Measurements from ENCODE around the gene PLEKHB2. TPM values are rescaled to one million over a fixed set of nuclear protein-coding genes. Genes with fewer than 3 reads are reported as not detected.
"Not testable (repeated sequence)": the region's sequence is repeated elsewhere in the genome, so short reads cannot be mapped to it uniquely, and the experiment has no call there.

The PLEKHB2 gene, protein sequence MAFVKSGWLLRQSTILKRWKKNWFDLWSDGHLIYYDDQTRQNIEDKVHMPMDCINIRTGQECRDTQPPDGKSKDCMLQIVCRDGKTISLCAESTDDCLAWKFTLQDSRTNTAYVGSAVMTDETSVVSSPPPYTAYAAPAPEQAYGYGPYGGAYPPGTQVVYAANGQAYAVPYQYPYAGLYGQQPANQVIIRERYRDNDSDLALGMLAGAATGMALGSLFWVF
- total RNA-seq: 10 to 100 TPM; 30.9 to 38.2 TPM
- long read RNA-seq, full-length matches to known transcripts: 12 of 50 reads
- long read RNA-seq, partial matches to known transcripts: 10 of 50 reads
- long read RNA-seq, other reads (novel, unspliced or antisense): 28 of 50 reads

DNA sequence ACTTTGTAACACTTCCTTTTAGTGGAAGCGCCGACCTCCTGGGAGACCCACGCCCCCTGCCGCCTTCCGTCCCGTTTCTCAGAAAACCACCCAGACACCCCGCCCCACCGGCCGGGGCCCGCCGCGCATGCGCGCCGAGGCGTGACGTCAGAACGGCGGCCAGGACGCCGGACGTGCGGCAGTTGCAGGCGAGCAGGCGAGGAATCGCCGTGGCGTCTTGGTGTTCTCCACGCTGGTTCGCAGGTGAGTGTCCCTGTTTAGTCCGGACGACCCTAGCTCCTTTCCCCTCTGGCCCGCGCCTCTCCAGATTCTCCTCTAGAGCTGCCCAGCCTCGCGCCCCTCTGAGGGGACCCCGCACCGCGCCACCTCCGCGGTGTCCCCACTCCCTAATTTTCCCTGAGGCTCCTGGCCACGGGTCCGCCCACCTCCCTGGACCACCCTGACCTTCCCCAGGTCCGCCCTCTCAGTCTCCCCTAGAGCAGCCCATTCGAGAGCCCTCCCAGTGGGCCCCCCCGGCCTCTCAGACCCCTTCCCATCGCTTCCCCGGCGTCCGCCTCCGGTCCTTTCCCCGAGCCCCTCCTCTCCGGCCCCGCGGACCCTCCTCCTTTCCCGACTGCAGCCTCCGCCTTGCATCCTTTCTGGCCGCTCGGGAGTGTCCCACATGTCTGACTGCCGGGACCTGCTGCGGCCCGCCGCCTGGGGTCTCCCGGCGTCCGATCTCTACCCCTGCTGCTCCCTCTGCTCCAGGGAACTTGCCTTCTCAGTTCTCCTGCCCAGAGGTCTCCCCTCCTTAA lies at the start of gene PLEKHB2:
TSS of gene PLEKHB2 (plus strand) at position 181 of the 794 bp plus-strand sequence. CDS start 15,606 bp downstream, outside the sequence.
- intact Hi-C loops (cut with DNase I): no loop called here
- DNase-seq: peak; percentile 93

DNA sequence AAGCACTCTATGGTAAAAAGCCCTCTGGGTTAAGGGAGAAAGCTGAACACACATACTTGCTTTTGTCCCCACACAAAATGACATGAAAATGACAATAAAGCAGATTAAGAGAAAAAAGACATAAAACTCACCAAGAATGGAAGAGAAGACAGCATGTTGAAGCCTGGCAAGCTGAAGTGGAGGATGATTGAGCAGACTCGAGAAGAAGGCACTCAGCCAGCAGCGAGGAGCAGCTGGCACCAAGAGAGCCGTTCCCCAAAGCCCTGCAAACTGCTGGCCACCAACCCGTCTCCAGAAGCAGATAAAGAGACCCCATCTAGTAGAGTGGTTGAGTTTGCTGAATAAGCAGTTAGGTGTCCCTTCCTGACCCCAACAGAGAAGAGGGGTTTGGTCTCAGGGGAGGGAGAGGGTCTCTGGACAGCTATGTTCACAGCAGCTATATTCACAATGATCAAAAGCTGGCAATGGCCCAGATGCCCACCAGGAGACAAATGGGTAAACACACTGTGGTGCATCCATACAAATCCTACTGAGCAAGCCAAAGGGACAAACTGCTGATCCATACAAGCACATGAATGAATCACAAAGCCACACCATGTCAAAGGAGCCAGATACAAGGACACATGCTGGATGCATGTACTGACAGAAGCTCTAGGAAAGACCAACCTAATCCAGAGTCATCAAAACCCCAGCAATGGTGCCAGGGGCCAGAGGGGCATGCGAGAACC lies 48.8 kb upstream of the PLEKHB2 start:
- intact Hi-C loops (cut with DNase I): no loop called here
- peak; percentile 49 to 67 for ATAC-seq
- no peak for DNase-seq

More for the DNA sequence above, at the start of gene PLEKHB2:
- ATAC-seq: peak; percentile 93 to 95

DNA sequence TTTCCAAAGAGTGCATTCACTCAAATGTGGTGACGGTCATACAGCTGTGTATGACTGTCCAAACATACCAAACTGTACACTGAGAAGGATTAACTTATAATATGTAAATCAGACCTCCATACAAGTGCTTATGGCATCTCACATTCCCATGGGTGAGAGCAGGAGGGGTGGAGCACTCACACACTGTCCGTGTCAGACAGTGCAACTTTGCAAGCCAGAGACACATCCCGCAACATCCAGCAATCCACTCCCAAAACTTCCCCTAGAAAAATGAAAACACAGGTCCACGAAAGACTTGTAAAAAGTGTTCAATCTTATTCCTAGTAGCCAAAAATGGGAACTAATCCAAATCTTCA lies 48.2 kb upstream of the PLEKHB2 start:
- DNase-seq (no peak), ATAC-seq (no peak)
- intact Hi-C loops (cut with DNase I): no loop called here

DNA sequence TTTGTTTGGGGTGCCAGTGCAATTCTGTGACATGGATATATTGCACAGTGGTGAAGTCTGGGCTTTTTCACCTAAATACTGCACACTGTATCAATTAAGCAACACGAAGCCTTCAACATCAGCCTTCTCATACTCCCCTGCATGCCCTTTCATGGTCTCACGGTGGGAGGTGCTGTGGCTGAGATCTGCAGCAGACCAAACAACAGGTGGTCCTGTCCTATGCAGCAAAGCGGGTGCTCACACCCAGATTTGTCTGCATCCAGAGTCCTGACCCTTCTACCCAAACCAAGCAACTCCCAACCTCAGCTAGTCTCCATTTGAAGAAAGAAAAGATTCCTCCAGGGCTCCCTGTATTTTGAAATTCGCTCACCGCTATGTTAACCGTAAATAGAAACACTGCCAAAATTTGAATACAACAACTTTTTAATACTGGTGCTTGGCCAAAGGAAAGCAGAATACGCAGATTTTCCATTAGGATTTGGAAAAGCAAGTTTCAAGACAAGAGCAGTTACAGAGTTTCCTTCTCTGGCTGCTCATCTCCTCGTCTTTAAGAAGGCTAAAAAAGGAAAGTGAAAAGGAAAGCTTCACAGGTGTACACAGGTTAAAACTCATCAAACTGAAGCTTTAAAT lies 46.8 kb upstream of the PLEKHB2 start:
- intact Hi-C loops (cut with DNase I): no loop called here
- ATAC-seq (no peak), DNase-seq (no peak)

DNA sequence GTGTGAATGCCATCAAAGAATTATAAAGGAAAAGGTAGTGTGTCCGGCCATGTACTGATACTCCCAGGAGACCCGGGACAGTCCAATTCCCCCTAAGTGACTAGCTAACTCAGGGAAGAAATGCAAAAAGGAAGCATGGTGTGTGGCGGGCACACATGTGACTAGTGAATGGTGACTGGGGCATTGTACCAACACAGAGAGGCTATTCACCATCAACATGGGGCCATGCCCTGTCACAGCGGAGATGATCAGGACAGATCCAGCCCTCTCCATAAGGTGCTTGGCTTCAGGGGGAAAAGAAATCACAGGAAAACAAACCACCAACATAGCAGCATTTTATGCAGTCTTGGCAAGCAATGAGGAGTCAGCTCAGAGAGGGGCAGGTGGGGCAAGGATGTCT lies 46.2 kb upstream of the PLEKHB2 start:
- ATAC-seq: no peak
- no peak for DNase-seq
- intact Hi-C loops (cut with DNase I): no loop called here

DNA sequence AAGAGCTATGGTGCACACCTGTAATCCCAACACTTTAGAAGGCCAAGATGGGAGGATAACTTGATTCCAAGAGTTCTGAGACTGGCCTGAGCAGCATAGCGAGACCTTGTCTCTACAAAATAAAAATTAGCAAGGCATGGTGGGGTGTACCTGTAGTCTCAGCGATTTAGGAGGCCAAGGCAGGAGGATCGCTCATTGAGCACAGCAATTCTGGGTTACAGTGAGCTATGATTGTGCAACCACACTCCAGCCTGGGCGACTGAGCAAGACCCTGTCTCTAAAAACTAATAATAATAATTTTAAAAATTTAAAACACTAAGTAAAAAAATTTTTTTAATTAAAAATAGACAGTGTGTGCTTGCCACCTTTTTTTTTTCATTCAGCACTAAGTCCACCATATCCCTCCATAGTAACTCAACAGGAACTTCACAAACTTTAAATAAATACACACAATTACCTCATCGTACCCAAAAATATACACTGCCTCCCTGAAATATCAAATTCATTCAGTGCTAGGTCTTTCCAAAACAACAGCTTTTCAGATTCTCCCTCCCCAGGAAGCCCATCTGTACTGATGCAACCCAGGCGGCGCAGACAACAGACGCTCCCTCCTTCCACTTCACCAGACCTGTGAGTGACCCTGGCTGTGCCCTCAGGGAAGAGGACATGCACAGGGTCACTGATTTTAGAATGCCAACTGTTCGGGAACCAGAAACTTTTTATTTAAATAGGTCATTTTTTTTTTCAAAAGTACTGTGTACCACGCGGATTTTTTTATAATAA lies 41.4 kb upstream of the PLEKHB2 start:
- DNase-seq: no peak
- intact Hi-C loops (cut with DNase I): no loop called here
- ATAC-seq: no peak

DNA sequence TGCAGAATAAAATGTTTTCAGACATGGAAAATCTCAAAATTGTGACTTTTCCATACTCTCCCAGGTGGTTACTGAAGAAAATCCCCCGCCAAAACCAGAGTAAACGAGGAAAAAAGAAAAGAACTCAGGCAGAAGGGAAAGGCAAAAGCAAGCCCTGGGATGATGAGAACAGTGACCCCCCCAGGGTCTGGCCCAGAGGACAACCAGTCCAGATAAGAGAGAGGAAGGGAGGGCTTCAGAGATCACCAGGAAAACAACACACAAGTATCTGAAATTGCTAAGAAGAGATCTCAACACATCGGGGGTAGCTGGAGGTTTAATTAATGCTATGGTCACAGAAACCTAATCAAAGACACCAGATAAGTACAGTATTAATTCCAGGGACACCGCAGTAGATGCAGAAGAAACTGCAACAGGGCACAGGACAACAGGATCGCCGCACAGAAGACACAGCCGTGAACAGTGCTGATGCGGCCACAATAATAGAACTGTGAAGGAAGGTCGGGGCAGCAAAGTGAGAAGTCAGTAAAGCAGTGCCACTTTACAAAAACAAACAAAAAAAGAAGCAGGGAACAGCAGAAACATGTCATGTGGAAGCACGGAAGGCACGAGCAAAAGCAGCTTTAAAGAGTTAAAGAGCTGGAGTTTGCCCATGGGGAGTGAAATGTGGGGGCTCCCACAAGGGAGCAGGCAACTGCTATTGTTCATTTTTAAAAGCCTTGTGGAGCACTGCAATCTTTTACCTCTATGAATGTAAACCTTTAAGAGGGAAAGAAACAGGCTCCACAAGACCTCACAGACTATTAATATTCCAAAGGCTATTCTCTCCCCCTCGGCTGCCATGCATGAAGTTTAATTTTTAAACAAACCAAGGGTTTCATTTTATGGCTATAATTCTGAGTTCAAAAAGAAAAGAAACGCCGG lies 40.3 kb upstream of the PLEKHB2 start:
- intact Hi-C loops (cut with DNase I): no loop called here
- ATAC-seq: peak in 1 of 2 donors; percentile 19
- DNase-seq: no peak

DNA sequence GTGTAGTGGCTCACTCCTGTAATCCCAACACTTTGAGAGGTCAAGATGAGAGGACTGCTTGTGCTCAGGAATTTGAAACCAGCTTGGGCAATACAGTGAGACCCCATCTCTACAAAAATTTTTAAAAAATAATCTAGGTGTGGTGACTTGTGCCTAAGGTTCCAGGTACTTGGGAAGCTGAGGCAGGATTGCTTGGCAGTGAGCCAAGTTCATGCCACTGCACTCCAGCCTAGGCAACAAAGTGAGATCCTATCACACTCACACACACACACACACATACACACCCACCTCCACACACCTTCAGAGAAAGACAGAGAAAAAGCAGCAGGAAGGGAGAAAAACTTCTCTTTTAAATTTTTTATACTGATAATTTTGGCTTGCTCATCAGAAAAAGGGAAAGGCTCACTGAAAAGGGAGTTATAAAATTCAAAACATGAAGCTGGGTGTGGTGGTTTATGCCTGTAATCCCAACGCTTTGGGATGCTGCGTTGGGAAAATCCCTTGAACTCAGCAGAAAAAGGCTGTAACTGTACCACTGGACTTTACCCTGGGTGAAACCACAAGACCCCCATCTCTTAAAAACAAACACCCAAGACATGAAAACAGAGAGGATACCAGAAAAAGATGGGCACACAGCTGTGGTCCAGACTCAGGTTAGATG lies 37.5 kb upstream of the PLEKHB2 start:
- no peak for DNase-seq

DNA sequence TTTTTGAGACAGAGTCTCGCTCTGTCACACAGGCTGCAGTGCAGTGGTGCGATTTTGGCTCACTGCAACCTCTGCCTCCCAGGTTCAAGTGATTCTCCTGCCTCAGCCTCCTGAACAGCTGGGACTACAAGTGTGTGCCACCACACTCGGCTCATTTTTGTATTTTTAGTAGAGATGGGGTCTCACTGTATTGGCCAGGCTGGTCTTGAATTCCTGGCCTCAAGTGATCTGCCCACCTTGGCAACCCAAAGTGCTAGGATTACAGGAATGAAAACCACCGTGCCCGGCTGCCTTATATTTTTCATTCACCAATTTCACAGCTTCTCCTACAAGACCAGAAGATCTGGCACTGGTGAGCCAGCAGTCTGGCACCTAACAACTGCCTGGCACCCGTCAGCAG lies 37.0 kb upstream of the PLEKHB2 start:
- intact Hi-C loops (cut with DNase I); ATAC-seq; DNase-seq: not testable (repeated sequence)

More for the DNA sequence above, 37.5 kb upstream of the PLEKHB2 start:
- ATAC-seq: no peak
- intact Hi-C loops (cut with DNase I): no loop called here

DNA sequence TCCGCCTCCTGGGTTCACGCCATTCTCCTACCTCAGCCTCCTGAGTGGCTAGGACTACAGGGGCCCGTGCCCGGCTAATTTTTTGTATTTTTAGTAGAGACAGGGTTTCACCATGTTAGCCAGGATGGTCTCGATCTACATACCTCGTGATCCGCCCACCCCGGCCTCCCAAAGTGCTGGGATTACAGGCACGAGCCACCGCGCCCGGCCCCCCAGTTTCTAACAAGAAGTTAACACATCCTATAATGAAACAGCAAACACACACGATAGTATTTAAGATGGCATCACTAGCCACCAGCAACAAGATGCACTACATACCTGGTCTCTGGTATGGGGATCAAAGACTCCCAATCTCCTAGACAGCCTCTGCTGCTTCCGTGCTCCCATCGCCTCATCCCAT lies 29.6 kb upstream of the PLEKHB2 start:
- DNase-seq; intact Hi-C loops (cut with DNase I); ATAC-seq: not testable (repeated sequence)

DNA sequence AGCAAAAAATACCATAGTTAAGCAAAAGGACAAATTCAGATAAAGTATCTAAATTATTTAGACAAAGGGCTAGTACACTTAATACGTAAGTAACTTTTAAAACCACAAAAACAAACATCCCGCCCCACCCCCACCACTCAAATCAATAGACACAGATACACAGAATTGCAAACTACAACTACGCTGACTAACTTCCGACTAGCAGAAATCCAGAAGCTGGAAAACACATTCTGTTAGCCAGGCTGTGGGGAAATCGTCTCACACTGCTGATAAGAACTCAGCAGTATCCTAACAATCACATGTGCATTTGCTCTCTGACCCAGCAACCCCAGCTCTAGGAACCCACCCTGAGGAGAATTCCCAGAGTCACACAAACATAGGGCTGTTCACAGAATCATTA lies 28.4 kb upstream of the PLEKHB2 start:
- peak in 1 of 2 donors; percentile 42 for ATAC-seq
- intact Hi-C loops (cut with DNase I): no loop called here
- no peak for DNase-seq

DNA sequence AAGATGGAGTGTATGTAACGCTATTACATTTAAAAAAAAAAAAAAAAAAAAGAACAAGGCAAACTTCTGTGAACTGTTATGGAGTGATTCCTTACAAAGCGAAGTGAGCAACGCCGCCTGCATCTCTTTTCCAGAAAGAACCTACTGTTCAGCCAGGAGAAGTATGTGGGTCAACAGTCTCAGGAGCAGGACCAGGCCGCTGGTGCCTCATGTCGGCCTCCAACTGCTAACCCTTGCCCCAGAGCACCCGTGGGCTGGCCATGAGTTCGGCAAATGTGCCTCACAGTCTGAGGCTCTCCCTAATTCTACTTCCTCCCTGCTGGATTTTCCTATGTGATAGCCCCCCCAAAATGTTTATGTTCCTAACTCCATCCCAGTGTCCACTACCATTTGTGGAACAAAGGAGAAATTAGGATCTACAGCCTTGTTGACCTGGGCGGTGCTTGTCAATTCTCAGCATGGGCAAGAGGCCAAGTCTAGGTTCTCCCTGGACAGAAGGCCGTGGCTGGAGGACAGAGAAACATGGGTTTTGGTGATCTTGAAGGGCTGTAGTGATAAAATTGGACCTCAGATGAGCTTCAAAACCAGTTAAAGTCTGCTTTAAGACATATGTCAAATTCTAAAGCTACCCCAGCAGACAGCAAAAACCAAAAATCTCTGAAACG lies 27.8 kb upstream of the PLEKHB2 start:
- intact Hi-C loops (cut with DNase I): no loop called here
- no peak for DNase-seq
- ATAC-seq: peak in 1 of 2 donors; percentile 62

DNA sequence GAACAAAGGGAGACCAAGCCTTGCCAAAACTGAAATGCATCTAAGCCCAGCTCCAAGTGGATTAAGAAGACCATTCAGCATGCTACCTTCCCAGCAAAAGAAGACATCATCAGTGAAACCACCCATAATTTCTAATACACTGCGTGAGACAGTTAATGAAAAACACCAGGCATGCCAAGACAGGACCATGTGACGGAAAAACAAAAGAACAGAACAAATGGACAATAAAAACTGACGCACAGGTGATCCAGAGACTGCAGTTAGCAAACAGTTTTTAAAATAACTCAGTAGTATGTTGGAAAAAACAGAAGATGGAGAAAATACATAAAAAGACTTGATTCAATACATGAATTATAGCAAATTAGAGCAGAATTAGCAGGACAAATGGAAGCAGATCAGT lies 27.2 kb upstream of the PLEKHB2 start:
- intact Hi-C loops (cut with DNase I): no loop called here
- DNase-seq (no peak), ATAC-seq (no peak)

DNA sequence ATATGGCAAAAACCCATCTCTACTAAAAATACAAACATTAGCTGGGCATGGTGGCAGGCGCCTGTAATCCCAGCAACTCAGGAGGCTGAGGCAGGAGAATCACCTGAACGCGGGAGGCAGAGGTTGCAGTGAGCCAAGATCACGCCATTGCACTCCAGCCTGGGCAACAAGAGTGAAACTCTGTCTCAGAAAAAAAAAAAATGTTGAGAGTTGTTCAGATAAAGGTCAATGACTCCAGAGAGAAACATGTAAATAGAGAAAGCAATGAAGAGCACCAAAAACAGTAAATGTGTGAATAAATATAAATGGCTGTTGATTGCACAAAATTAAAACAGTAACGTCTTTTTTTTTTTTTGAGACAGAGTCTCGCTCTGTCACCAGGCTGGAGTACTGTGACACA lies 25.2 kb upstream of the PLEKHB2 start:
- DNase-seq; intact Hi-C loops (cut with DNase I); ATAC-seq: not testable (repeated sequence)

DNA sequence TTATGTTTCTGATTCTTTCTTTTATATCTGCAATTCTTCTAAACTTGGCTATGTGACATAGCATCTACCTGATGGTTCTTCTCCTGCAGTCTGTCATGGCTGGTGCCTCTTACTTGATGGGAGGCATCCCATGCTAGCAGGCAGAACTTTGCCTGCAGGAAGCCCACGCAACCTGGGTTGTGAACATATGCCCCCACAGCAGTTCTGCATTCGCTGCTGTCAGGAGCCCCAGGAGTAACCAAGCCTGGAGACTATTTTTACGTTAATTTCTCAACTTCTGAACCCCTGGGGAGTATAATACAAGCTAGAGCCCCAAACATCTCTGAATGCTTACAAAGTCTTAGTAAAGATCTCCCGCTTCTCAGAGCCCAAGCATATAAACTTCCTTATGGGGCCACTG lies 23.9 kb upstream of the PLEKHB2 start:
- no peak for ATAC-seq
- DNase-seq: no peak
- intact Hi-C loops (cut with DNase I): no loop called here

DNA sequence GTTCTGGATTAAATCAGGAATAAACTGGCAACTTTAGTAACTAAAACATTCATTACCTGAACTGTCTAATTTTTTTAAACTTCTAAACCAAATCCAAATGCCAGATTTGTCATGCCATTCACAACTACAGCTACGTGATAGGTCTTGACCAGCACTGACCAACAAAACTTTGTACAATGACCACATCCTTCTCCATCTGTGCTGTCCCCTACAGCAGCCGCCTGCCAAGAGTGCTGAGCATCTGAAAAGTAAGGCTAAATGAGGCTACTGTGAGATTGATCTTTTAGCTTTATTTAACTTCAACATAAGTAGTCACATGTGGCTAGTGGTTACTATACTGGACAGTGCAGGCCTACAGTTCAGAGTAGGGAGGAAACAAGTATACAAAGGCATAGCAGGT lies 19.5 kb upstream of the PLEKHB2 start:
- ATAC-seq: no peak
- intact Hi-C loops (cut with DNase I): no loop called here
- DNase-seq: no peak
